RWPE2 (cell line): Measurements from ENCODE around the gene FLT1.

ENCODE experiments used
- ATAC-seq: fragments of 200-7000 bp; cut with Tn5 transposase; 3 replicates; pipeline ENCODE4 v1.9.1; 2021; ENCODE audit warnings: low read depth
- DNase-seq: peaks from one replicate; pipeline ENCODE4 v3.0.0-alpha.2; 2020; ENCODE audit warnings: low spot score
- H3K27ac ChIP-seq: fragments of 450-650 bp; 2 replicates; pipeline ENCODE4 v1.5.1; 2017; ENCODE audit warnings: mild to moderate bottlenecking; ENCODE audit not compliant: poor library complexity, severe bottlenecking
- H3K27me3 ChIP-seq: fragments of 250-450 bp; sonication (Bioruptor Pico); 2 replicates; pipeline ENCODE4 v1.5.1; 2021; ENCODE audit warnings: mild to moderate bottlenecking, moderate library complexity; ENCODE audit not compliant: insufficient read depth, poor library complexity, severe bottlenecking
- H3K36me3 ChIP-seq: fragments of 250-450 bp; sonication (Bioruptor Pico); 2 replicates; pipeline ENCODE4 v1.5.1; 2020; ENCODE audit warnings: low read depth, mild to moderate bottlenecking, moderate library complexity
- H3K4me1 ChIP-seq: fragments of 250-450 bp; sonication (Bioruptor Pico); 2 replicates; pipeline ENCODE4 v1.5.1; 2021; ENCODE audit warnings: mild to moderate bottlenecking, moderate library complexity; ENCODE audit not compliant: insufficient read depth, poor library complexity, severe bottlenecking
- H3K4me3 ChIP-seq: fragments of 250-450 bp; sonication (Bioruptor Pico); 2 replicates; pipeline ENCODE4 v1.5.1; 2021; ENCODE audit warnings: mild to moderate bottlenecking, moderate library complexity; ENCODE audit not compliant: severe bottlenecking
- H3K9me3 ChIP-seq: fragments of 250-450 bp; sonication (Bioruptor Pico); 2 replicates; pipeline ENCODE4 v1.5.1; 2021; ENCODE audit warnings: mild to moderate bottlenecking, moderate library complexity; ENCODE audit not compliant: severe bottlenecking
- CTCF ChIP-seq: fragments of 450-650 bp; IDR thresholded peaks from one replicate; pipeline ENCODE4 v1.5.1; 2017; ENCODE audit warnings: mild to moderate bottlenecking, moderate library complexity; ENCODE audit not compliant: poor library complexity, severe bottlenecking

The FLT1 gene

GRCh38 chr13:28497143-28497876 lies 2.4 kb upstream of the FLT1 start:
- no peak for TF ChIP-seq CTCF
- H3K4me3 ChIP-seq = no peak overlapping the region
- no peaks in the 10 kb centered on the region for H3K36me3 ChIP-seq
- no peaks in the 10 kb centered on the region for H3K9me3 ChIP-seq
- H3K4me1 ChIP-seq = no peaks in the 10 kb centered on the region
- H3K27me3 ChIP-seq = peaks cover 59% of the 10 kb centered on the region
- no peak for ATAC-seq
- DNase-seq = no peak
- no peak overlapping the region for H3K27ac ChIP-seq

DNA sequence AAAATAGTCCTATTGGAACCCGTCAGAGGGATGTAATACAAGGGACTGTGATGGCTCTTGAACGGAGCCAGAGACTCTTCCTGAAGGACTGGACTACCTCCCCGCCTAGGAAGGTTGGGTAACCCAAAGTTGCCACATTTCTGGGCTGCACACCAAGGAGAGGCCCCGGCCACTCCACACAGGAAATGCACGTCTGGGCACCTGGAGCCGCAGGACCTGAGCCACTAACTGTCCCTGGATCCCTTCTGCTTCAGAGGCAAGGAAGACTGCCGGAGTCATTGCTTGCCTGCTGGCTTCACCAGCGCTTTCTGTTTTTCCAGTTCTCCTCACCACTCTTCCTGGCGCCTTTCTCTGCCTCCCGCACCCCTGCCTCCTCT lies 1.2 kb upstream of the FLT1 start:
- Histone ChIP-seq H3K4me3 (no peak overlapping the region), H3K27me3 (peaks cover 70% of the 10 kb centered on the region), H3K4me1 (no peaks in the 10 kb centered on the region), H3K9me3 (no peaks in the 10 kb centered on the region), H3K36me3 (no peaks in the 10 kb centered on the region; the same call in 1 of the 2 replicates), H3K27ac (no peak overlapping the region)
- TF ChIP-seq CTCF = no peak
- ATAC-seq (no peak), DNase-seq (no peak)

- no peaks in the 10 kb centered on the region for H3K4me1 ChIP-seq
- DNase-seq (no peak), ATAC-seq (no peak)
- H3K27me3 ChIP-seq = peaks cover 76% of the 10 kb centered on the region
- H3K36me3 ChIP-seq = no peaks in the 10 kb centered on the region; the same call in 1 of the 2 replicates
- H3K9me3 ChIP-seq = no peaks in the 10 kb centered on the region
- no peak overlapping the region for H3K4me3 ChIP-seq
- H3K27ac ChIP-seq = no peak overlapping the region
- TF ChIP-seq CTCF = no peak
Observed at GRCh38 chr13:28495538-28496187, 735 bp upstream of the FLT1 start.

- Histone ChIP-seq H3K9me3 (no peaks in the 10 kb centered on the region), H3K4me3 (peak overlapping the region; percentile 0), H3K27me3 (peaks cover 87% of the 10 kb centered on the region), H3K27ac (no peak overlapping the region), H3K4me1 (no peaks in the 10 kb centered on the region), H3K36me3 (no peaks in the 10 kb centered on the region; the same call in 1 of the 2 replicates)
- no peak for TF ChIP-seq CTCF
- ATAC-seq (peak; percentile 17; the same call in 1 of the 3 replicates), DNase-seq (no peak)
Observed at GRCh38 chr13:28494504-28494777, 487 bp downstream of the FLT1 start.
